Glomerular endothelial cell (primary cell): ENCODE data around the gene RELL2. TPM values are rescaled to one million over a fixed set of nuclear protein-coding genes. Genes with fewer than 3 reads are reported as not detected.

Experiments
- DNase-seq: peaks from one replicate; pipeline ENCODE4 v3.0.0-alpha.2; 2011; ENCODE audit warnings: low read depth, low spot score; ENCODE audit errors: extremely low read depth
- total RNA-seq: library from RNA; depleted of rRNA; stranded (reverse); fragments of >200 nt; gene quantifications from 2 replicates; pipeline ENCODE4 v1.2.3, GENCODE V29; 2015

The RELL2 gene
- total RNA-seq, 1 donor from 2014 or later = 8.5 TPM

DNA sequence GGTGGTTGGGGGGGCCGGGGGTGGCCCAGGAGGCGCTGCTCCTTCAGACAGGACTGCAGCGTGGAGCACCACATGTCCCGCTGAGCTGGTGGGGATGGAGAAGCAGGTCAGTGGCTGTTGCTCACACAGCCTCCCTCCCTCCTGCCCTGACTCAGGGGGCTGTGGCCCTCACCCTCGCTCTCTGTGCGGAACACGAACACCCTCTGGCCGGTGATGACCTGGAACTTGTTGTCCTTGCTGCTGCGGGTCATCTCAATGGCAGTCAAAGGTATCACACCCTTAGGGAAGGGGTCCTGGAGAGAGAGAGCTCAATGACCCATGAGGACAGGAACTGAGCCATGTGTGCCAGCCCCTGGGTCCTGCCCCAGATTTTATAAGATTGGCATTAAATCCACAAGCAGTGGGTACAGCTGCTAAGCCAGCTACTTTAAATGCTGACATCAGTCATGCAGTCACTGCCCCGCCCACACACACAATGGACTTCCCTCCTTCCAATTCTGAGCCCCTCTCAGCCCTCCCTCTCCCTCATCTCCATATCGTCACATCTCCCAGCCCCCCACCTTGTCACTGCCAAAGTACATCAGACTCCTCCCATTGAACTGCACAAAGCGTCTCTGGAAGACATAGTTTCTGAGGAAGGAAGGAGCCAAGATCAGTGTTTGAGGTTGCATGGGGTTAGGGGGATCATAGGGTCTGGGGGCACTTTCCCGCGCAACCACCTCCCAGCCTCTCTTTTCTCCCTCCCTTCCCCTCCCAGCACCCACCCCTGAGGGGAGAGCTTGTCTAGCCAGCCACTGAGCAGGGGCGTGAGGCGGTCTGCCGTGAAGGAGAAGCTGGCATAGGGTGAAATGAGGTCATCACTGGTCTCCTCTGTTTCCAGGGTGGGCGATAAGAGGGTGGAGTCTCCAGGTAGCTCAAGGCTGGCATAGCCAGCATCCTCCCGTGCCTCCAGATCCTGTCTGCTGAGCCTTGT is 36.3 kb downstream of the RELL2 start:
- no peak for DNase-seq

DNA sequence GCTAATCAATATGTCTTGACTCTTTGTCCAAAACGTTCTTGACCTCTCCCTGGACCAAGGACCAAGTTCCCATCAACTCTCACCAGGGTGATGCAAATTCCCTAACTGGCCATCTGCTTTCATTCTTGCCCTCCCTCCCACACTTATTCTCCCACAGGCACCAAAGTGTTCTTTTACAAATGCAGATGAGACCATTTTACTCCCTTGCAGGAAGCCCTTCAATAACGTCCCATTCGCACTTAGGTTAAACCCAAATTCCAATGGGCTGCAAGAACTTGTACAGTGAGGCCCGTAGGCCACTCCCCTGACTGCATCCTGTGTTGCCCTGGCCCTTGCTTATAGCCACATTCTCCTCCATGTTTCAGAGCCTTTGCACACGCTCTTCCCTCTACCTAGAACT is 38.0 kb downstream of the RELL2 start:
- DNase-seq = no peak

- no peak for DNase-seq
These were observed 38.9 kb downstream of the RELL2 start for GRCh38 chr5:141675672-141676071.

DNA sequence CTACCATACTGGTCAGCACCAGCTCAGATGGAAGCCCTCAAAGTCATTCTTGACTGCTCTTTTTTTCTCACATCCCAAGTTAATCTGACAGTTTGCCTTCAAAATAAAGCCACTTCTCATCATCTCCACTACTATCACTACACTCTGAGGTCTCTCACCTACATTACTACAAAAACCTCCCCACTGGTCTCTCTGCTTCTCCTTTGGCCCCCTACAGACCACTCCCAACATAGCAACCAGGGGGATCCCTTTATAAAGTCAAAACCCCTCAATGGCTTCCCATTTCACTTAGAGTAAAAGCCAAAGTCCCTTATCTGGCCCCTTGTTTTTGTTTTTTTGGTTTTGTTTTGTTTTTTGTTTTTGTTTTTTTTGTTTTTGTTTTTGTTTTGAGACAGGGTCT is 40.6 kb downstream of the RELL2 start:
- no peak for DNase-seq

- no peak for DNase-seq
These were observed 43.4 kb downstream of the RELL2 start for GRCh38 chr5:141680178-141680577.

DNA sequence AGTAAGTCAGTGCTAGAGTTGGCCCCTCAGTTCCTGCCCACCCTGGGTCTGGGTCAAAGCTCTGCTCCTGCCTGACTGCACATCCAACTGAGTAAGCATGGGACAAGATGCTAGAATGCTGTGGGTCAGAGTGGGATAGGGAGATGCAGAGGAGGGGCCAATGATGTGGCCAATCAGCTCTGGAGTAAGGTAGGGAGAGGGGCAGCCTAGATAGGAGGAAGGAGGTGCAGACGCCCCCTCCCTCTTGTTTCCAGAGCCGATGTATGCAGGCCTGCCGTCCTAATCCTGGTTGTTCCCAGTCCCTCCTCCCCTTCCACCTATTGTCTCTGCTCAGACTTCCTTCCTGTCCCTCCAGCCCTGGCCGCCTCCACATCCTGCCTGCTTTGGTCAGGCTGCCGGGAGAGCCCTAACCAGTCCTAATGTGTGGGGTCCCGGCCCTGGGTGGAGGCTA is 44.0 kb downstream of the RELL2 start:
- DNase-seq = no peak

GRCh38 chr5:141681295-141681694 is 44.5 kb downstream of the RELL2 start:
- no peak for DNase-seq

DNA sequence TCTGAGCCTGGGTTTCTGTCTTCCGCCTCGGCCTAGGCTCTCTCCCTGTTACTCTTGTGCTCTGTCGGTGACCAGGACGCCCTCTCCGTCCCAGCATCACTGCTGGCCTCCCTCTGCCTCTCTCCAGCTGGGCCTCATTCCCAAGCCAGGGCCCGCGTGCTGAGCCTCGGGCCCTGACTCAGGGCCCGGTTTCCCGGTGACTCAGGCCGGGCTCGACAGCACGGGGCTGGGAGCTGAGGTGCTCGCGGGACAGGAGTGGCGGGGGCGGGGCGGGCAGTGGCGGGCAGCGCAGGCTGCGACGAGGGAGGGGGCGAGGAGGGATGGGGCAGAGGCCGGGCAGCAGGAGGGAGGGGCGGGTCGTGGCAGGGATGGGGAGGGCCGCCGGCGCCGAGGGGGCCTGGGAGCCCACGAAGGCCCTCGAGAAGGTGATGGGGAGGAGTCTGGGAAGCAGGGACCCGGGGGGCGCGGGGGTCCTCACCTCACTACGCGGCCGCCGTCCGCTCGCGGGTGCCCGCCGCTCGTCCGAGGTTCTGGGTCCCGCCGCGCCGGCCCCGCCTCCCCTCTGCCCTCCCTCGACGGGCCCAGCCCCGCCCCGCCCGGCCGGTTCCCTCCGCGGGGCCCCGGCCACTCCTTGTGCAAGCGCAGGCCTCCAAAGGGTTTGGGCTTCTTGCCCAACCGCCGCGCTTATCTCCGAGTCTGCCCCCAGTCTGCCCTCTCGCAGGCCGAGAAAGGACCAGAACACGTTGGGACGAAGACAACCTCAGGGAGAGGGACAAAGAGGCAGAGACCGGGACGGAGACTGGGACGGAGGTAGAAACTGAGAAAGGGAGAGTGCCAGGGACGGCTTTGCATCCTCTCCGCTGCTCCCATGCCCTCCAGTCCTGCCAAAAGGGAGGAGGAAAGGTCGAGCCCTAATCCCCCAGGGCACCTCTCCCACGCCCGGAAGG is 45.2 kb downstream of the RELL2 start, which contains the start of gene ARAP3:
ARAP3 (minus strand) TSS at position 536 of the 947 bp plus-strand sequence. CDS start 1,744 bp downstream, outside the sequence.
- DNase-seq = no peak

- DNase-seq = no peak
These were observed 46.9 kb downstream of the RELL2 start for GRCh38 chr5:141683596-141684141.

- DNase-seq = no peak
These were observed 48.8 kb downstream of the RELL2 start for GRCh38 chr5:141685591-141685990.

DNA sequence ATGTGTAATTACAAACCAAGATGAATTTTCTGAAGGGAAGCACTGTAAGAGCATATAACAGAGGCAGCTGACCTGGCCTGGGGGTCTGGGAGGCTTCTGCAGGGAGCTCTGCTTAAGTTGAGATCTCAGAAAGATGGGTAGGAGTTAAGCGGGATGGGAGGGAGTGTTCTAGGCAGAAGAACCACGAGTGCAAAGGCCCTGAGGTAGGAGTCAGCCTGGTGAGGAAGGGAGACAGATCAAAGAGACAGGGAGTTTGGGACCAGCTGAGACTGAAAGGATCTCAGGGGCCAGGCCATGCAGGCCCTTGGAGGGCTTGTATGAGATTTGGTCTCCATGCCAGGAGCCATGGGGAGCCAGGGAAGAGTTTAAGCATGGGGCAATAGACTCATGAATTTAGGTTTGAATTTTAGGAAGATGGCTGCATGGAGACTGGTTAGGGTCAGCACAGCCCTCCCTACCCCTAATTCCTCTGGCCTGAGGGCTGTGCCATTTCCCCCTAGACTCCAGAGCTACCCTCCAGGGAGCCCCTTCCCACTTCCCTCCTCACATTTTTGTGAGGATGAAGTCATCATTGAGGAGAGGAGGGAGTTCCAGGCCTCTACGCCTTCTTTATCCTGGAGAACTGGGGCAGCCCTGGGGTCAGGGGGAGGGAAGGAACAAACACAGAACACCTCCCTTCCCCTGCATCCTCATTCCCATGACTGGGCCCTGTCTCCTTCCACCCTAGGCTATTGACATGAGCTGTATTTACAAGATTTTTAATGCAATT is 50.0 kb downstream of the RELL2 start:
- no peak for DNase-seq

Other genes with a start within 250 kb of the RELL2 start
- 11.1 and 19.5 TPM in 2 replicates for gene PCDHGB4, start 249.3 kb upstream of the RELL2 start, total RNA-seq
- gene PCDHGA8, start 244.4 kb upstream of the RELL2 start, total RNA-seq = 0.92 and 2.3 TPM in 2 replicates
- 17.5 and 27.2 TPM in 2 replicates for gene PCDHGB5, start 239.1 kb upstream of the RELL2 start, total RNA-seq
- gene PCDHGA9, start 234.2 kb upstream of the RELL2 start, total RNA-seq = 3.3 and 4.5 TPM in 2 replicates
- gene PCDHGB6, start 229.0 kb upstream of the RELL2 start, total RNA-seq = 1.8 and 6.2 TPM in 2 replicates
- 4.0 and 12.4 TPM in 2 replicates for gene PCDHGA10, start 224.0 kb upstream of the RELL2 start, total RNA-seq
- 14.1 and 23.4 TPM in 2 replicates for gene PCDHGB7, start 219.3 kb upstream of the RELL2 start, total RNA-seq
- 12.3 and 17.5 TPM in 2 replicates for gene PCDHGA11, start 215.9 kb upstream of the RELL2 start, total RNA-seq
- 10.5 and 23.0 TPM in 2 replicates for gene PCDHGA12, start 206.5 kb upstream of the RELL2 start, total RNA-seq
- 24.3 and 43.0 TPM in 2 replicates for gene PCDHGC3, start 161.0 kb upstream of the RELL2 start, total RNA-seq
- gene PCDHGC4, start 152.0 kb upstream of the RELL2 start, total RNA-seq = 0.44 and 2.5 TPM in 2 replicates
- 0.24 and 2.5 TPM in 2 replicates for gene PCDHGC5, start 147.9 kb upstream of the RELL2 start, total RNA-seq
- gene DIAPH1, start 18.0 kb upstream of the RELL2 start, total RNA-seq = 78.6 and 94.1 TPM in 2 replicates
- gene HDAC3, start 148 bp upstream of the RELL2 start, total RNA-seq = 30.9 and 43.3 TPM in 2 replicates
- 29.3 and 31.8 TPM in 2 replicates for gene FCHSD1, start 14.4 kb downstream of the RELL2 start, total RNA-seq
- gene ARAP3, start 45.2 kb downstream of the RELL2 start, total RNA-seq = 43.5 and 69.0 TPM in 2 replicates
- gene PCDH1, start 241.4 kb downstream of the RELL2 start, total RNA-seq = 203 and 479 TPM in 2 replicates